Measurements from ENCODE around the gene LMTK2.

The LMTK2 gene

DNA sequence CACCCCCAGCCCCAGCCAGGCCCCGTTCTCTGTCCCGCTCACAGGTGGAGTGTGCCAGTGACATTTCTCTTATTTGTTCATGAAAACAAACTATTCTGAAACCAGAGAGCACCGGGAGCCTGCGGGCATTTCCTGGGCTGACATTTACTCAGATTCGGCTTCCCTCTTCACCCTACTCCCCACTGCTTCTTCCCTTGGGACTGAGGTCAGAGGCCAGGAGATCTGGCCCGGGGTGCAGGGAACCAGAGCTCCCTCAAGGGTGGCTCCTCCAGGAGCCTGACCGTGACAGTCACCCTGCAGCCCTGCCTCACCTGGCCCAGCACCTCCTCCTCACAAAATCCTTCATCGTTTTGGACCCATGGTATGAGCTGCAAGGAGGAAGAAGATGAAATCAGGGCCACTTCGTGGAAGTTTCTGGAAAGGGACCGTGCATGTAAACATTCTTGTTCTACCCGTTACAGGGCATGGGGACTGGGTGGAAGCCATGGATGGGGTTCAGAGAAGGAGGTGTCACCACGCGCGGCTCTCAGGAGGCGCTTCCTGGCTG is 116.8 kb downstream of the LMTK2 start:
- DNase-seq (ENCODE audit: low read depth) = no peak
- no peak overlapping the region for H3K4me3 ChIP-seq (replicated peaks; ENCODE audit: low read depth, low read length)
- TF ChIP-seq CTCF (IDR thresholded peaks at IDR 0.05; ENCODE audit: low read length, missing control alignments) = no peak

DNA sequence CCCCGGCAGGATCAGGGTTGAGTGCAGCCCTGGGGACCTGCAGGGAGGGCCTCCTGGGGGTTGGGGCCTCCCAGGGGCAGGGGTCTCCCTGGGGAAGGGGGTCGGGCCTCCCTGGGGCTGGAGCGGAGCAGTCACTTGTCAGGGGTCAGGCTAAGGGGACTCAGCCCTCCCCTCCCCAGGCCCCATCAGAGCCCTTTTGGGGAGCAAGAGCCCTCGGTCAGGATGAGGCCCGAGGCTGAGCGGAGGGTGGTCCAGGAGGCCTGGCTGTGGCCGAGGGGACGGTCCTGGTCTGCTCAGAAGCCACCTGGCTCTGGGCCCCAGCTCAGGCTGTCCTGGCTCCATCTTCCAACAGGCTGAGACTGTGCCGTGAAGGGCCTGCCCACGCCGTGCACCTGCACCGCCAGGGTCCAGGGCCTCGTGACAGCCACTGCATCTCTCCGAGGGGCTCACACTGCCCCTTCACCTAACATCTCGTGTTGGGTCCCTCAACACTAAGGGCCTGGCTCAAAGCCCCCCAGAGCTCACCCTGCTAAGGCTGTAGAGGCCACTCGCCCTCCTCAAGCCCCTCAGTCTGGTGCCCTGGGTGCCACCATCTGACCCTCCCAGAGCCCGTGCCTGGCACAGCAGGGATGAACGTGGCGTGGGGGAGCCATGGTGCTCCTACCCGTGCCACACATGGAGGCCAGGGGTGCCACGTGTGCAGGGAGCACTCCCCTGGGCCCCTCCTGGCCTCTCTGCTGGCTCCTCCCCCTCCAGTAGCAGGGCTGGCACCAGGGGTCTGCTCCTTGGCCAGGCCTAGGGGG is 117.4 kb downstream of the LMTK2 start:
- no peak for TF ChIP-seq CTCF (IDR thresholded peaks at IDR 0.05; ENCODE audit: low read length, missing control alignments)
- no peak overlapping the region for H3K4me3 ChIP-seq (replicated peaks; ENCODE audit: low read depth, low read length)
- no peak for DNase-seq (ENCODE audit: low read depth)

GRCh38 chr7:98224701-98225181 is 118.1 kb downstream of the LMTK2 start:
- no peak for TF ChIP-seq CTCF (IDR thresholded peaks at IDR 0.05; ENCODE audit: low read length, missing control alignments)
- H3K4me3 ChIP-seq (replicated peaks; ENCODE audit: low read depth, low read length) = no peak overlapping the region
- DNase-seq (ENCODE audit: low read depth) = no peak

DNA sequence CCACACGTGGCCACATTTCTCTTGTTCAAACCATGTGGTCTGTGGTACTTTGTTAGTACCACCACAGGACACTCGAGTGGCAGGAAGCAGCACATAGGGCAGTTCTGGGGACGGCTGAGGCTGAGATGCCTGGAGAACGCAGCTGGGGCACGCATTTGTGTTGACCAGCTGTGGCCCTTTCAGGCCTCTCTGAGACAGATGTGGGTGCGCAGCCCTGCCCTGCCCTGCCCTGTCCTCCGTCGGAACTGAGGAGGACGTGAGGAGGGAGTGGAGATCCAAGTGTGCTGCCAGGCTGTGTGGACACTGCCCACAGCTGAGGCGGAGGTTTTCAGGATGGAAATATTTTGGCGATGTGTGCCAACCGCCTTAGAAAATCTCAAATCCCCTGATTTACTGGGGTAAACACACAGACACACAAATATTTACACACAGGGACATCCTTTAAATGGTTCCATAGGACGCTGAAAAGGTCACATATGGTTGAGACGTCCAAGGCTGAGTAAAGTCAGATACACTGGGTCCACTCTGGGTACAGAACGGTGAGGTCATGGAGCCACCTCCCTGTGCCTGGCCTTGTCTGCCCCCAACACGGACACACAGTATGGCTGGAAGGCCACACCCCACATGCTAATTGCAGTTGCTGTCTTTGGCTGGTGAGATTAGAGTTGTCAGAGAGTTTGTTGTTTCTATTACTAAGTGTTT is 119.4 kb downstream of the LMTK2 start:
- TF ChIP-seq CTCF (IDR thresholded peaks at IDR 0.05; ENCODE audit: low read length, missing control alignments) = no peak
- H3K4me3 ChIP-seq (replicated peaks; ENCODE audit: low read depth, low read length) = no peak overlapping the region
- no peak for DNase-seq (ENCODE audit: low read depth)

- no peak for DNase-seq (ENCODE audit: low read depth)
- no peak overlapping the region for H3K4me3 ChIP-seq (replicated peaks; ENCODE audit: low read depth, low read length)
- no peak for TF ChIP-seq CTCF (IDR thresholded peaks at IDR 0.05; ENCODE audit: low read length, missing control alignments)
Observed at GRCh38 chr7:98227939-98228338, 121.3 kb downstream of the LMTK2 start.

DNA sequence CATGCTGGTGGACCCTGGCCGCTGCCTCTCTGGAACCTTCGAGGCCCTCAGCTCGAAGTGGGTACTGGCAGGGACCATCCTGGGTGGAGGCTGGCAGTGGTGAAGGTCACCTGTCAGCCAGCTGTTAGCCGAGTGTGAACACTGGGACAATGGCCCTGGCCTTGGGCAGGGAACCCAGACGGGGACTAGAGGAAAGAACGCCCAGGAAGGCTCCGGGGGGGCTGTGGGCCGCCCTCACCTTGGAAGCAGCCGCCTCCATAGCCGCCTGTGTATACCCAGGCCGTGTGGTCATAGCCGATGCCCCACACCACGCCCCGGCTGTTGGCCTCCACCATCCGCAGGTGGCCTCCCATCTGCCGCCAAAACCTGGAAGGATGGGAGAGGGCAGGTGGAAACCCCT is 122.1 kb downstream of the LMTK2 start:
- no peak overlapping the region for H3K4me3 ChIP-seq (replicated peaks; ENCODE audit: low read depth, low read length)
- DNase-seq (ENCODE audit: low read depth) = no peak
- TF ChIP-seq CTCF (IDR thresholded peaks at IDR 0.05; ENCODE audit: low read length, missing control alignments) = no peak

Data from fibroblast of pulmonary artery (primary cell).